ENCODE data around the gene PPP4R4. TPM values are rescaled to one million over a fixed set of nuclear protein-coding genes. Genes with fewer than 3 reads are reported as not detected.

The PPP4R4 gene, protein sequence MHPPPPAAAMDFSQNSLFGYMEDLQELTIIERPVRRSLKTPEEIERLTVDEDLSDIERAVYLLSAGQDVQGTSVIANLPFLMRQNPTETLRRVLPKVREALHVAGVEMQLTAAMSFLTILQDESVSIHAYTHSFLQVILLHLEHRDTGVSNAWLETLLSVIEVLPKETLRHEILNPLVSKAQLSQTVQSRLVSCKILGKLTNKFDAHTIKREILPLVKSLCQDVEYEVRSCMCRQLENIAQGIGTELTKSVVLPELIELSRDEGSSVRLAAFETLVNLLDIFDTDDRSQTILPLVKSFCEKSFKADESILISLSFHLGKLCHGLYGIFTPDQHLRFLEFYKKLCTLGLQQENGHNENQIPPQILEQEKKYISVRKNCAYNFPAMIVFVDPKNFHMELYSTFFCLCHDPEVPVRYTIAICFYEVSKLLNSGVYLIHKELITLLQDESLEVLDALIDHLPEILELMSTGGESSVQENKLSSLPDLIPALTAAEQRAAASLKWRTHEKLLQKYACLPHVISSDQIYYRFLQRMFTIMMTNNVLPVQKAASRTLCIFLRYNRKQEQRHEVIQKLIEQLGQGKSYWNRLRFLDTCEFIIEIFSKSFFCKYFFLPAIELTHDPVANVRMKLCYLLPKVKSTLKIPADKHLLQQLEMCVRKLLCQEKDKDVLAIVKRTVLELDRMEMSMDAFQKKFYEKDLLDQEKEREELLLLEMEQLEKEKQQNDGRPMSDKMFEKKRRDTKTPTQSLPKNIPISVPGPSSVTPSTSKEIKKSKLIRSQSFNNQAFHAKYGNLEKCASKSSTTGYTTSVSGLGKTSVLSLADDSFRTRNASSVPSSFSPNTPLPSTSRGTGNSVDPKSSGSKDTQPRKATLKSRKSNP
- 0.12 and 0.26 TPM in 2 replicates for total RNA-seq

DNA sequence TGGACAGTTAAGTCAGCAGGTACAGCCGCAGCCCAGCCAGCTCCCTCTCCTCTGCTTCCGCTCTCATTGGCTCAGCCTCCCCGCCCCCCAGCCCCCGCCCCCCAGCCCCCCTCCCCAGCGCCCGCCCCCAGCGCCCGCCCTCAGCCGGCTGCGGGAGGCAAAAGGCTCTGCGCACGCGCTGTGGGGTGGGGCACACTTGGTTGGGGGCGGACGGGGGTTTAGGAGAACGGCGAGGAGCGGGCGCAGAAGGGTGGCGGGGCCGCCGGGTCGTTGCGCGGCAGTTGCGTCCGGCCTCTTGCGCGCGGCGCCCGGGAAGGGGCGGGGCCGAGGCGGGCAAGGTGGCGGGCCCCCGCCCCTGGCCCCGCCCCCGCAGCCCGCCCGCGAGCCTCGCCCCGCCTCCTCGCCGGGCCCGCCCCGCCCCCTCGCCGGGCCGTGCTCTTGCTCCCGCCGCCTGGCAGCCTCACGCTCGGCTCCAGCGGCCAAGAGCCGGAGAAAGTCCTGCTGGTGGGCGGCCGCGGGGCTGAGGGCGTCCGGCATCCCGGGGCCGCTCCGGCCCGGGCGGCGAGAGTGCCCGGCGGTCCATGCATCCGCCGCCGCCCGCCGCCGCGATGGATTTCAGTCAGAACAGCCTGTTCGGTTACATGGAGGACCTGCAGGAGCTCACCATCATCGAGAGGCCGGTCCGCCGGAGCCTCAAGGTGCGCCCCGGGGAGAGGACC is at the start of gene PPP4R4:
Gene PPP4R4 (plus strand): TSS at position 438 of the 719 bp plus-strand sequence. CDS start 144 bp downstream, at position 582.

DNA sequence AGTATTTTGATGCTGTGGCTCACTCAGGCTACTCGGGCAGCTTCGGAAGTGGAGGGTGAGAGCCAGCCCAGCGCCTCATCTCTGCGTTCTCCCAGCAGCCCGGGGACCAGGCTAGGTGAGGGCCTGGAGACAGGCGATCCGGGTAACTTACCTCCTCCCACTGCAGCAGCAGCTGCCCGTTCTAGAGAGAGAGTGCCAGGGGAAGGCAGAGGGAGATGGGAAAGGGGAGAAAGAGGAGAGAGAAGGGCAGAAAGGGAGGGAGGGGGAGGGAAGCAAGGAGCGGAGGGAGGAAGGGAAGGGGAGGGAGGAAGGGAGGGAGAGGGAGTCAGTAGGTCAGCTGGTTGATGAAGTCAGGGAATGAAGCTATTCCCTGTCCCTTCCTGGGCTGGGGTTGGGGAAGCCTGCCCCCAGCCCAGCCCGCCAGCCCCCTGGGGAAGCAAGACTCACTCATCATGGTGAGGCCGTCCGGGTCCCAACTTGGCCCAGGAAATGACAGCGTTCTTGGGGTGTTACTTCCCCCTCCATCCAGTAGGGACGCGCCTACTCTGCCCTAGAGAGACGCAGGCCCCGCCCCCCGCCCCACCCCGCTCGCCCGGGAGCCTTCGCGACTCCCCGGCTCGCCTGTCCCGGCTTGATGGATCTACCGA is 44.9 kb upstream of the PPP4R4 start, which contains the start of gene IFI27L2:
Gene IFI27L2 (minus strand): TSS at position 494 of the 647 bp plus-strand sequence. CDS start 40 bp downstream, at position 454.

DNA sequence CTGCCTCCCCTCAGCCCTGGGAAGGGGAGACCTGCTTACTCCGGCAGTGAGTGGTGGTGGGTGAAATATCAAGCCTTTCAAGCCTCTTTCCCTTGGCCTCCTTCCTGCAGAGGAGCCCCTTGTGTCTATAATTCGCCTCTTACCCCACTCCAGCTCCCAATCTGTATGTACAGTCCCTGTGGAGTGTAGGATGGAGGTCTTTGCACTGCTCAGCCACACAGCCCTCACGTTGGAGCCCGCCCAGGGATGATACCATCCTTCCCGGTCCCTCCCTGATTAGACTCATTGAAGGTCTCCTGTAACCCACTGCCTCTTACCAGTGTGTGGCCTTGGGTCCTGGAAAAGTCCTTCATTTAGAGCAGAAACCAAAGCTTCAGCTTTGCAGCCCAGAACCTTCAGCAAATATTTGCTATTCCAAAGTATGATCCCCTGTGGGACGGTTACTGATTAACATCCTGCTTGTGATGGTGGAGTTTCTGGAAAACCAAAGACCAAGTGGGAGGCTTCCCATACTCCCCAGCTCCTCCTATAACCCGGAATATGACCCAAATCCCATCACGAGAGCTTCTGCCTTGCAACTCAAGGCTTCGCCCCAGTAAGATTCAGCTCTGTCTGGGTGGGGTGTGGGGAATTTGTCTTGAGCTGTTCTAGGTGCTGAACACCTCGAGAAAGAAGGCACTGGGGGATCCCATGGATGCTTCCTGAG is 118.9 kb downstream of the PPP4R4 start, which contains the start of gene SERPINA10:
Gene SERPINA10 (minus strand): TSS at position 397 of the 706 bp plus-strand sequence. CDS start 2,675 bp downstream, outside the sequence.

DNA sequence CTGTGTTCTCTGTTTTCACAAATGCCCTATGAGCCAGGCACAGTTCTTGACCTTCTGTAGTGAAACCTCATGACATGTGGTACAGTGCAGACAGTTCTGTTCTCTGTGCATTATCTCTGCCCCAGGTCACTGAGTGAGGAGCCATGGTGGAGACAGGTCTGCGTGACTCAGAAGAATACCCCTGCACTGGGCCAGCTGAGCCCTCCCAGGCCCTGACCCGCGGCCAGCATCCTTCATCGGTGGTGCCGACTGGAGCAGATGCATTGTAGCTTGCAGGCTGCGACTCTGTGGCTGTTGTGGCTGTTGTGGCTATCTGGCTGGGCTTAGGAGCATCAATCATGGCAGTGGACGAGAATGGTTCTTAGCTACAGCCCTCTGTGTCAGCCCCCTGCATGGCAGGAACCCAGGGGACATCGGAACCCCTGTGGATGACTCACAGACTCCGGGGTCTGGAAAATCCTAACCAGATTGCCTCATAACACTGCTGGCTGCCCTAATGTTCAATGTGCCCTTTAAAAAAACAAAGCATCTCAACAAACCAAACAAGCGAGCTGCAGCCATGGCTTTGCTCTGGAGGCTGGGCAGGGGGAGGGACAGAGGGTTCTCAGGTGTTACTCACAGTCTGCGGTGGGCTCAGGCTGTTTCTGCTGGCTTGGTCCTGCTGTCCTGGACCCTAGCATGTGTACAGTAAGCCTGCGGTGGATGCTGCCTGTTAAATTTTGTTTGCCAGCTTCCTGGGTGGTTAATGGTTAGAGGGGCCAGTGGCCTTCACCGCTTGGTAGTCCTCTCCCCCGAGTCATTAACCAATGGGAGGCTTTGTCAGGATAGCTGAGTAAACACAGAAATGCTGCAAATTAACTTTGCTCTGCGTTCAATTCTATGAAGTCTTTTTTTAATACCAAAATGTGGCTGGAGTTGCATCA is 148.8 kb downstream of the PPP4R4 start, which contains the start of gene SERPINA6:
Gene SERPINA6 (minus strand): TSS at position 689 of the 923 bp plus-strand sequence. CDS start 8,688 bp downstream, outside the sequence.

Other genes with a start within 250 kb of the PPP4R4 start
- not detected in 2 replicates for gene FAM181A, start 247.0 kb upstream of the PPP4R4 start, total RNA-seq
- gene ASB2, start 197.8 kb upstream of the PPP4R4 start, total RNA-seq = not detected in 2 replicates
- not detected in 2 replicates for gene CCDC197, start 177.0 kb upstream of the PPP4R4 start, total RNA-seq
- 1.4 and 2.6 TPM in 2 replicates for gene OTUB2, start 148.0 kb upstream of the PPP4R4 start, total RNA-seq
- gene DDX24, start 93.1 kb upstream of the PPP4R4 start, total RNA-seq = 67.3 and 80.3 TPM in 2 replicates
- 10.8 and 12.5 TPM in 2 replicates for gene IFI27L1, start 93.0 kb upstream of the PPP4R4 start, total RNA-seq
- gene IFI27, start 63.6 kb upstream of the PPP4R4 start, total RNA-seq = 4.9 and 7.4 TPM in 2 replicates
- 150 and 179 TPM in 2 replicates for gene IFI27L2, start 44.7 kb upstream of the PPP4R4 start, total RNA-seq
- not detected in 2 replicates for gene SERPINA10, start 118.9 kb downstream of the PPP4R4 start, total RNA-seq
- not detected in 2 replicates for gene SERPINA6, start 149.0 kb downstream of the PPP4R4 start, total RNA-seq
- gene SERPINA2, start 192.4 kb downstream of the PPP4R4 start, total RNA-seq = not detected in 2 replicates
- gene SERPINA1, start 214.3 kb downstream of the PPP4R4 start, total RNA-seq = 0.47 TPM in 1 of 2 replicates, not detected in the other

Data from pericardium fibroblast (primary cell).